ENCODE data around the gene ATG13. TPM values are rescaled to one million over a fixed set of nuclear protein-coding genes. Genes with fewer than 3 reads are reported as not detected.
"Not testable (repeated sequence)": the region's sequence is repeated elsewhere in the genome, so short reads cannot be mapped to it uniquely, and the experiment has no call there.

Gene ATG13
- total RNA-seq = 45.4 and 49.7 TPM in 2 replicates

GRCh38 chr11:46617134-46617971 is at the start of gene ATG13, which contains the start of gene HARBI1:
Gene ATG13 (plus strand): TSS chr11:46617553. CDS start chr11:46644292, 26,739 bp downstream.
Gene HARBI1 (minus strand): TSS chr11:46617227. CDS start chr11:46616237, 990 bp downstream.
- DNase-seq (ENCODE audit: low read depth) = peak; percentile 89
- H3K4me3 ChIP-seq (ENCODE audit: low read depth, low read length) = peak within 1 kb of the TSS; percentile 100
- TF ChIP-seq CTCF (IDR thresholded peaks at IDR 0.05; ENCODE audit: insufficient read depth, low read depth, low read length) = peak; percentile 90

- no peak for TF ChIP-seq CTCF (IDR thresholded peaks at IDR 0.05; ENCODE audit: insufficient read depth, low read depth, low read length)
- no peak for DNase-seq (ENCODE audit: low read depth)
- no peak overlapping the region for H3K4me3 ChIP-seq (ENCODE audit: low read depth, low read length)
Observed at GRCh38 chr11:46570790-46571398, 46.5 kb upstream of the ATG13 start.

GRCh38 chr11:46574656-46575055 is 42.7 kb upstream of the ATG13 start:
- no peak overlapping the region for H3K4me3 ChIP-seq (ENCODE audit: low read depth, low read length)
- DNase-seq (ENCODE audit: low read depth) = no peak
- no peak for TF ChIP-seq CTCF (IDR thresholded peaks at IDR 0.05; ENCODE audit: insufficient read depth, low read depth, low read length)

GRCh38 chr11:46577058-46577457 is 40.3 kb upstream of the ATG13 start:
- H3K4me3 ChIP-seq (ENCODE audit: low read depth, low read length) = no peak overlapping the region
- TF ChIP-seq CTCF (IDR thresholded peaks at IDR 0.05; ENCODE audit: insufficient read depth, low read depth, low read length) = no peak
- DNase-seq (ENCODE audit: low read depth) = no peak

- no peak overlapping the region for H3K4me3 ChIP-seq (ENCODE audit: low read depth, low read length)
- no peak for TF ChIP-seq CTCF (IDR thresholded peaks at IDR 0.05; ENCODE audit: insufficient read depth, low read depth, low read length)
- no peak for DNase-seq (ENCODE audit: low read depth)
Observed at GRCh38 chr11:46582588-46582987, 34.8 kb upstream of the ATG13 start.

- DNase-seq (ENCODE audit: low read depth); H3K4me3 ChIP-seq (ENCODE audit: low read depth, low read length): not testable (repeated sequence)
Observed at GRCh38 chr11:46583513-46583912, 33.8 kb upstream of the ATG13 start.

GRCh38 chr11:46588131-46588530 is 29.2 kb upstream of the ATG13 start:
- no peak for TF ChIP-seq CTCF (IDR thresholded peaks at IDR 0.05; ENCODE audit: insufficient read depth, low read depth, low read length)
- DNase-seq (ENCODE audit: low read depth) = no peak
- no peak overlapping the region for H3K4me3 ChIP-seq (ENCODE audit: low read depth, low read length)

All from fibroblast of villous mesenchyme (primary cell).